Measurements from ENCODE around the gene IMMP2L. TPM values are rescaled to one million over a fixed set of nuclear protein-coding genes. Genes with fewer than 3 reads are reported as not detected.

Gene IMMP2L
- total and polyA plus RNA-seq, 2 of the 4 experiments (the other 2 are of a cell fraction): 5.8 to 9.3 TPM

DNA sequence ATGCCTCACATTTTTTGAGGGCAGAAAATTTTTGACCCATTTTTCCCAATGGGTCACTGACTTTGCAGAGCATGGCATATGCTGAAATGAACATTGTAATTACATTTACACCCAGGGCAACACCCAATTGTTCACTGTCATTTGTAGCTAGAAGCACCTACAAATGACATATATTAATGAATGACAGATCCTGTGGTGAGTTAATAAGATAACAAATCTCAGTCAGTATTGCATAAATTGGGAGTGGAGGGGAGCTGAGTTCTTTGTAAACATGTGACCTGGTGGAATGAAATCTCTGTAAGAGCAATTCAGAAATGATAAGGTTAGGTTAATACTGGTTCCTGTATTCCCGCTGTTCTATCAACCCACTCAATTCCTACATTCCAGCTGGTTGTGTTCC is 726.4 kb downstream of the IMMP2L start:
- intact Hi-C loops (cut with micrococcal nuclease): no loop called here
- Histone ChIP-seq H2AK9ac (replicated peaks; ENCODE audit: low read depth, low read length, poor library complexity) (no peak overlapping the region), H3K4me1 (ENCODE audit: control insufficient read depth, insufficient read depth, low read length) (no peaks in the 10 kb centered on the region), H3K27me3 (ENCODE audit: control insufficient read depth, insufficient read depth, low read length) (no peaks in the 10 kb centered on the region), H3K79me1 (ENCODE audit: low read depth in 1 of 2, low read length in 2 of 2) (no peaks in the 10 kb centered on the region), H3K36me3 (ENCODE audit: control insufficient read depth, insufficient read depth, low read length) (no peaks in the 10 kb centered on the region), H3K27ac (ENCODE audit: insufficient read depth, low read length) (no peak overlapping the region), H2AFZ (replicated peaks; ENCODE audit: low read length, poor library complexity) (no peak overlapping the region), H3K9me3 (ENCODE audit: control insufficient read depth, insufficient read depth, low read length) (no peaks in the 10 kb centered on the region), H4K20me1 (ENCODE audit: insufficient read depth, low read length) (no peaks in the 10 kb centered on the region), H2BK5ac (ENCODE audit: low read depth, low read length, poor library complexity, severe bottlenecking) (no peak overlapping the region), H3K23ac (ENCODE audit: low read depth, low read length) (no peak overlapping the region), H3K4me2 (ENCODE audit: low read depth, low read length) (no peak overlapping the region), H3K9me1 (ENCODE audit: insufficient read depth, low read length) (no peaks in the 10 kb centered on the region), H3K9ac (ENCODE audit: low read depth, low read length) (no peak overlapping the region), H2BK15ac (ENCODE audit: low read depth, low read length) (no peak overlapping the region), H2BK120ac (ENCODE audit: low read depth, low read length) (no peak overlapping the region), H4K5ac (ENCODE audit: low read depth, low read length) (no peak overlapping the region), H4K8ac (ENCODE audit: low read depth in 2 of 2, low read length in 2 of 2) (no peak overlapping the region), H4K91ac (ENCODE audit: insufficient read depth, low read depth, low read length) (no peak overlapping the region), H3K4ac (ENCODE audit: low read depth, low read length) (no peak overlapping the region), H3K4me3 (ENCODE audit: insufficient read depth, low read depth, low read length) (no peak overlapping the region), H3K14ac (replicated peaks; ENCODE audit: low read depth, low read length) (no peak overlapping the region), H2BK20ac (ENCODE audit: low read depth, low read length) (no peak overlapping the region), H3K18ac (ENCODE audit: low read depth, low read length) (no peak overlapping the region), H2AK5ac (ENCODE audit: low read depth, low read length) (no peak overlapping the region), H3K56ac (ENCODE audit: extremely low read depth, insufficient read depth, low read length) (no peak overlapping the region)
- TF ChIP-seq NFE2L2 (IDR thresholded peaks at IDR 0.05; ENCODE audit: low read depth, low read length) (no peak), RCOR1 (IDR thresholded peaks at IDR 0.05; ENCODE audit: insufficient replicate concordance, low read length) (no peak), MXI1 (IDR thresholded peaks at IDR 0.05; ENCODE audit: borderline replicate concordance, low read depth, low read length) (no peak), MAZ (IDR thresholded peaks at IDR 0.05; ENCODE audit: borderline replicate concordance, low read depth, low read length) (no peak), SMC3 (IDR thresholded peaks at IDR 0.05; ENCODE audit: low read depth, low read length) (no peak), BHLHE40 (IDR thresholded peaks at IDR 0.05; ENCODE audit: low read depth, low read length) (no peak), FOS (IDR thresholded peaks at IDR 0.05; ENCODE audit: low read depth, low read length) (no peak), MAFK (IDR thresholded peaks at IDR 0.05; ENCODE audit: low read depth, low read length) (no peak), CHD1 (IDR thresholded peaks at IDR 0.05; ENCODE audit: low read depth, low read length) (no peak), RAD21 (IDR thresholded peaks at IDR 0.05; ENCODE audit: low read length) (no peak), RFX5 (IDR thresholded peaks at IDR 0.05; ENCODE audit: low read depth, low read length) (no peak), POLR2A (IDR thresholded peaks at IDR 0.05; ENCODE audit: low read depth, low read length) (no peak), CEBPB (IDR thresholded peaks at IDR 0.05; ENCODE audit: low read depth, low read length) (no peak)
- TF ChIP-seq, protein P1, sequence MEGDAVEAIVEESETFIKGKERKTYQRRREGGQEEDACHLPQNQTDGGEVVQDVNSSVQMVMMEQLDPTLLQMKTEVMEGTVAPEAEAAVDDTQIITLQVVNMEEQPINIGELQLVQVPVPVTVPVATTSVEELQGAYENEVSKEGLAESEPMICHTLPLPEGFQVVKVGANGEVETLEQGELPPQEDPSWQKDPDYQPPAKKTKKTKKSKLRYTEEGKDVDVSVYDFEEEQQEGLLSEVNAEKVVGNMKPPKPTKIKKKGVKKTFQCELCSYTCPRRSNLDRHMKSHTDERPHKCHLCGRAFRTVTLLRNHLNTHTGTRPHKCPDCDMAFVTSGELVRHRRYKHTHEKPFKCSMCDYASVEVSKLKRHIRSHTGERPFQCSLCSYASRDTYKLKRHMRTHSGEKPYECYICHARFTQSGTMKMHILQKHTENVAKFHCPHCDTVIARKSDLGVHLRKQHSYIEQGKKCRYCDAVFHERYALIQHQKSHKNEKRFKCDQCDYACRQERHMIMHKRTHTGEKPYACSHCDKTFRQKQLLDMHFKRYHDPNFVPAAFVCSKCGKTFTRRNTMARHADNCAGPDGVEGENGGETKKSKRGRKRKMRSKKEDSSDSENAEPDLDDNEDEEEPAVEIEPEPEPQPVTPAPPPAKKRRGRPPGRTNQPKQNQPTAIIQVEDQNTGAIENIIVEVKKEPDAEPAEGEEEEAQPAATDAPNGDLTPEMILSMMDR (conservative IDR thresholded peaks at IDR 0.05; ENCODE audit: low read depth, low read length): no peak
- TF ChIP-seq, protein P2, sequence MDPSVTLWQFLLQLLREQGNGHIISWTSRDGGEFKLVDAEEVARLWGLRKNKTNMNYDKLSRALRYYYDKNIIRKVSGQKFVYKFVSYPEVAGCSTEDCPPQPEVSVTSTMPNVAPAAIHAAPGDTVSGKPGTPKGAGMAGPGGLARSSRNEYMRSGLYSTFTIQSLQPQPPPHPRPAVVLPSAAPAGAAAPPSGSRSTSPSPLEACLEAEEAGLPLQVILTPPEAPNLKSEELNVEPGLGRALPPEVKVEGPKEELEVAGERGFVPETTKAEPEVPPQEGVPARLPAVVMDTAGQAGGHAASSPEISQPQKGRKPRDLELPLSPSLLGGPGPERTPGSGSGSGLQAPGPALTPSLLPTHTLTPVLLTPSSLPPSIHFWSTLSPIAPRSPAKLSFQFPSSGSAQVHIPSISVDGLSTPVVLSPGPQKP (IDR thresholded peaks at IDR 0.05; ENCODE audit: borderline replicate concordance, low read depth, low read length): no peak
- TF ChIP-seq, protein P3, sequence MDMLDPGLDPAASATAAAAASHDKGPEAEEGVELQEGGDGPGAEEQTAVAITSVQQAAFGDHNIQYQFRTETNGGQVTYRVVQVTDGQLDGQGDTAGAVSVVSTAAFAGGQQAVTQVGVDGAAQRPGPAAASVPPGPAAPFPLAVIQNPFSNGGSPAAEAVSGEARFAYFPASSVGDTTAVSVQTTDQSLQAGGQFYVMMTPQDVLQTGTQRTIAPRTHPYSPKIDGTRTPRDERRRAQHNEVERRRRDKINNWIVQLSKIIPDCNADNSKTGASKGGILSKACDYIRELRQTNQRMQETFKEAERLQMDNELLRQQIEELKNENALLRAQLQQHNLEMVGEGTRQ (IDR thresholded peaks at IDR 0.05; ENCODE audit: low read depth, low read length): no peak
- dilution Hi-C loops (cut with HindIII; ENCODE audit: low sequenced_read_pairs, unreplicated experiment): no loop called here
- WGBS, 2 experiments (ENCODE audit: extremely low coverage in 2 of 2, insufficient read length in 1 of 2): no CpG with 5 or more reads among the region's 1 CpG
- CTCF ChIA-PET: no interaction called here
- in situ Hi-C loops (cut with MboI; ENCODE audit: low sequenced_read_pairs): no loop called here
- POLR2A ChIA-PET (ENCODE audit: unreplicated experiment): no interaction called here
- no TSS peak for BruUV-seq (replicated peaks)
- DNase-seq: no peak
- no peak for ATAC-seq (ENCODE audit: low read depth)
